ENCODE measurements around the gene GPC5. TPM values are rescaled to one million over a fixed set of nuclear protein-coding genes. Genes with fewer than 3 reads are reported as not detected.

The GPC5 gene
- total and polyA plus RNA-seq, 2 of the 8 experiments (the other 6 are each of a cell fraction or from before 2014, with no cell fraction given), result 0.20 to 0.39 TPM

DNA sequence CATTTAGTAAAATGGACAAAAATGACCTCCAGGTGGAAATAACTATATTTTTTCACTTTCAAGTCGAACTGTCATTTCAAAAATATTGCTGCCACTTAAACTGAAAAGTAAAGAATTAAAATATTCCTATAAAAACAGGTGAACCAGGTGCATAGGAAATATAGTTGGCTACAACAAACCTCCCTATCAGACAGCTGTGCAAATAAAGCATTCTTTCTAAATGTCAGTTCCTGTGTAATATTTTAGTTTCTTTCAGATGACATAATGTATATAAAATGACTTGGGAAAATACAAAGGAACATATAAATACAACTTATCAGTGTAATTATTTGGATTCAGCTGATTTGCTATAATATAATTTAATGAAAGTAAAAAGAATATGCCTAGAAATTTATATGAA is 1424.6 kb downstream of the GPC5 start (continued):
- TF ChIP-seq, protein P1, sequence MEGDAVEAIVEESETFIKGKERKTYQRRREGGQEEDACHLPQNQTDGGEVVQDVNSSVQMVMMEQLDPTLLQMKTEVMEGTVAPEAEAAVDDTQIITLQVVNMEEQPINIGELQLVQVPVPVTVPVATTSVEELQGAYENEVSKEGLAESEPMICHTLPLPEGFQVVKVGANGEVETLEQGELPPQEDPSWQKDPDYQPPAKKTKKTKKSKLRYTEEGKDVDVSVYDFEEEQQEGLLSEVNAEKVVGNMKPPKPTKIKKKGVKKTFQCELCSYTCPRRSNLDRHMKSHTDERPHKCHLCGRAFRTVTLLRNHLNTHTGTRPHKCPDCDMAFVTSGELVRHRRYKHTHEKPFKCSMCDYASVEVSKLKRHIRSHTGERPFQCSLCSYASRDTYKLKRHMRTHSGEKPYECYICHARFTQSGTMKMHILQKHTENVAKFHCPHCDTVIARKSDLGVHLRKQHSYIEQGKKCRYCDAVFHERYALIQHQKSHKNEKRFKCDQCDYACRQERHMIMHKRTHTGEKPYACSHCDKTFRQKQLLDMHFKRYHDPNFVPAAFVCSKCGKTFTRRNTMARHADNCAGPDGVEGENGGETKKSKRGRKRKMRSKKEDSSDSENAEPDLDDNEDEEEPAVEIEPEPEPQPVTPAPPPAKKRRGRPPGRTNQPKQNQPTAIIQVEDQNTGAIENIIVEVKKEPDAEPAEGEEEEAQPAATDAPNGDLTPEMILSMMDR (IDR thresholded peaks at IDR 0.05; ENCODE audit: control extremely low read depth in 1 of 3, insufficient read depth in 1 of 3, low read depth in 1 of 3, low read length in 3 of 3), result no peak

Measured in H1 (cell line).